Stimulated activated CD8-positive, alpha-beta memory T cell treated with anti-CD3 and anti-CD28 coated beads, Interleukin-15, amount 100 ng/mL, for 48 hours (primary cell): ENCODE measurements around the gene RNF225.
"Not testable (repeated sequence)": the region's sequence is repeated elsewhere in the genome, so short reads cannot be mapped to it uniquely, and the experiment has no call there.

ENCODE experiments used
- DNase-seq, 2 donors: peaks; one replicate each; pipeline ENCODE4 v3.0.0-alpha.2; 2020; ENCODE audit warnings: low read depth in 2 of 2

The RNF225 gene

DNA sequence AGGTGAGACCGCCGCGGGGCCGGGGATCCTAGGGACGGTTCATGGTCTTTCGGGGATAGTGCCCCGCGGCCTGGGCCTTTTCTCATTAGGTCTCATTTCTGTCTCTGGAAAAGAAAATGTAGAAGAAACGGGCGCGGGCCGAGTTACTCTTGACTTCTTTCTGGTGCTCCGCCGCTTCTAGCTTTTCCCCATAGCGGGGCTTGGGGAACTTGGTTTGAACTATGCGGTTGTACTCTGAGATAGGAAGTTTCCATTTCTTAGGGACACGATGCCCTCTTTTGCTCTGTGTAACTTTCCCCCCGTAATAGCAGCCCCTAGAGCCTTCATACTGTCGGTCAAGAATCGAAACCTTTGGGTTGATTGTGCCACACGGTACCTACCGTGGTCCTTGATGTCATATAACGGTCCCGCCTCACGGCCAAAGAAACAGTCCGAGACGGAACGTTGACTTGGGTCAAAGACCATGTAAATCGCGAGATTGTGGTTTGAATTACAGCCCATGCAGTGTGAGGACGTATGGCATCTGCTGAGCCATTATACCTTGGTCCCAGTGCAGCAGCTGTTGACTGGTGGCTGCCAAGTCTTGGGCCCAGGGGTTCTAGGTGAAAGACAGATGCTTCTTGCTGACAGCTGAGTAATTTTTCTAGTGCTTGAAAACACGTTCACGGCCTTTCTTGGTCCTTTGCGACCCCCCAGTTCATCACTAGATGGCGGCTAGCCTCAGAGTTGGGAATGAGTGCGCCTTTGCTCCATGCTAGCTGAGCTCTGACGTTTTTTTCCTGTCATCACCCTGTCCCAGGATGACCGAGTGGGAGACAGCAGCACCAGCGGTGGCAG lies 7.9 kb upstream of the RNF225 start:
- no peak for DNase-seq

DNA sequence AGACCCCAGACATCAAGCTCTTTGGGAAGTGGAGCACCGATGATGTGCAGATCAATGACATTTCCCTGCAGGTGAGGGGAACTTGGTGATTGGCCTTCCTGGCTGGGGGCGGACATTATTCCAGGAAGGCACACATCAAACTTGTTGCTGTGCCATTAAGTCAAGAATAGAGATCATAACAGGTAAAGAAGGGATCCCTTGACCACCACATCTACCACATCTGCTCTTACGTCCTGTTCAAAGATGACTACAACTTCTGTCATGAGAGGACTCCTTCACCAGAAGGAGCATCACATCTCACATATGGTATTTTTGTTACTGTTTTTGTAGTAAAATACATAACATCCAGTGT lies 7.3 kb upstream of the RNF225 start:
- DNase-seq = no peak

DNA sequence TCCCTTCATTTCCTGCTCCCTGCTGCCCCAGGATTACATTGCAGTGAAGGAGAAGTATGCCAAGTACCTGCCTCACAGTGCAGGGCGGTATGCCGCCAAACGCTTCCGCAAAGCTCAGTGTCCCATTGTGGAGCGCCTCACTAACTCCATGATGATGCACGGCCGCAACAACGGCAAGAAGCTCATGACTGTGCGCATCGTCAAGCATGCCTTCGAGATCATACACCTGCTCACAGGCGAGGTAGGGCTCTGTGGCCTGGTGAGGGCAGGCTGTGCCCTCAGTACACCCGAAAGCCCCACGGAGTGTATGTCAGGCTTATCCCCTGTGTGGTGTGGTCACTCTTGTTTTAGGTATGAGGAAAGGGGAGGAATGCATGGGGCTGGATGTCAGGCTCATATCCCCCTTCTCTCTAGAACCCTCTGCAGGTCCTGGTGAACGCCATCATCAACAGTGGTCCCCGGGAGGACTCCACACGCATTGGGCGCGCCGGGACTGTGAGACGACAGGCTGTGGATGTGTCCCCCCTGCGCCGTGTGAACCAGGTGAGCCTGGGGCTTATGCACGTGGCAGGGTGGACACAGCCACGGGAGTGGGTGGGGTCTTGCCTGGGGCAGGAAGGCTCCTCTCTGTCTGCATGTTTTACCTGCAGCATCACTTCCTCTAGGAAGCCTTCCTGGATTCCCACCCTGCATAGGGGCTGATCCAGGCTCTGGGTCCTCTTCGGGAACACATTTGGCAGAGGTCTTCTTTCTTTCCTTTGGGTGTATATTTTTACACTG lies 2.3 kb upstream of the RNF225 start:
- DNase-seq = no peak

DNA sequence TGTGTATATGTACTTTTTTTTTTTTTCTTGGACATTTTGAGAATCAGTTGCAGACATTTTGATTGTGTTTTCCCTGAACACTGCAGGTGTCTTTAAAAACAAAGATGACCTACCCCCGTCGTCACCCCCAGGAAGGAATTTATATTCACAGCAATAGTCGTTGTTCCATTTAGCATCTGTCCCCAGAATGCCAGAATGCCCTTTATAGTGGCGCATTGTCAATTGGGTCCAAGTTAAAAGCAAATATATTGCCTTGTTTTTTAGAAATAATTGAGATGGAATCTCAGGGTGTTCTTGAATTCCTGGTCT lies 1.8 kb upstream of the RNF225 start:
- DNase-seq = no peak

DNA sequence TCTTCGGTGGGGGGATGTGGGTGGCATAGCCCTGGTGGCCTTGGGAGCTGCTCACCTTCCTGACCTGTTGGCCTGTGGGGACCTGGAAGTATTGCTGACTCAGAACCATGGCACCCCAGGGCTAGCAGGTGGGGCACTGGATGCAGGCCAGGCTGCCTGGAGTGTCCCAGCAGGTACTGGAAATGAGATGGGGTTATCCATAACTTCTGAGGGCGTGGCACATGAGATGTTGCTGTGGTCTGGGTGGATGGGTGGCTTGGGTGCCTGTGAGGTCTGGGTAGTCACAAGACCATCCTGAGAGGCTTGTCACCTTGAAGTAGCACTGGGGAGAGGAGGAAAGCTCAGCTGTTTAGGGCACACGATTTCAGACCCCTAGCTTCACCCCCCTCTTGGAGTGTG lies 636 bp upstream of the RNF225 start:
- DNase-seq = no peak

DNA sequence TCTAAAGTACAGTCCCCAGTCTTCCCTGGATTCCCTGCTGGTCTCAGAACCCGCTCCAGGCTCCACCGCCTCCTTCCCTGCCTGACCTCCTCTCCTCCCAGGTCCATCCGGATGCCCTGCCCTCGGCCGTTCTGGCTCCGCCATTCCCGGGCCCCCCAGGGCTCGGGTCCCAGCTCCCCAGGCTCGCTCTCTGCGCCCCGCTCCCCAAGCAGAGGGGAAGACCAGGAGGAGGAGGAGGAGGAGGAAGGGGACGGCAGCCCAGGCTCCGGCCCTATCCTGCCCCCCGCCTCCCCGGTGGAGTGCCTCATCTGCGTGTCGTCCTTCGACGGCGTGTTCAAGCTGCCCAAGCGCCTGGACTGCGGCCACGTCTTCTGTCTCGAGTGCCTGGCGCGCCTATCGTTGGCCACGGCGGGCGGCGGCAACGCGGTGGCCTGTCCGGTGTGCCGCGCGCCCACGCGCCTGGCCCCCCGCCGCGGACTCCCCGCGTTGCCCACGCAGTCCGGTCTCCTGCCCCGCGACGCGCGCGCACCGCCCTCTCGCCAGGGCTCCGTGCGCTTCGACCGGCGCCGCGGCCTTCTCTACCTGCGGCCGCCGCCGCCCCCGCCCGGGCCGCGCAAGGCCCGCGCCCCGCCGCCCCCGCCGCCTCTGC lies 647 bp downstream of the RNF225 start:
- DNase-seq = no peak

DNA sequence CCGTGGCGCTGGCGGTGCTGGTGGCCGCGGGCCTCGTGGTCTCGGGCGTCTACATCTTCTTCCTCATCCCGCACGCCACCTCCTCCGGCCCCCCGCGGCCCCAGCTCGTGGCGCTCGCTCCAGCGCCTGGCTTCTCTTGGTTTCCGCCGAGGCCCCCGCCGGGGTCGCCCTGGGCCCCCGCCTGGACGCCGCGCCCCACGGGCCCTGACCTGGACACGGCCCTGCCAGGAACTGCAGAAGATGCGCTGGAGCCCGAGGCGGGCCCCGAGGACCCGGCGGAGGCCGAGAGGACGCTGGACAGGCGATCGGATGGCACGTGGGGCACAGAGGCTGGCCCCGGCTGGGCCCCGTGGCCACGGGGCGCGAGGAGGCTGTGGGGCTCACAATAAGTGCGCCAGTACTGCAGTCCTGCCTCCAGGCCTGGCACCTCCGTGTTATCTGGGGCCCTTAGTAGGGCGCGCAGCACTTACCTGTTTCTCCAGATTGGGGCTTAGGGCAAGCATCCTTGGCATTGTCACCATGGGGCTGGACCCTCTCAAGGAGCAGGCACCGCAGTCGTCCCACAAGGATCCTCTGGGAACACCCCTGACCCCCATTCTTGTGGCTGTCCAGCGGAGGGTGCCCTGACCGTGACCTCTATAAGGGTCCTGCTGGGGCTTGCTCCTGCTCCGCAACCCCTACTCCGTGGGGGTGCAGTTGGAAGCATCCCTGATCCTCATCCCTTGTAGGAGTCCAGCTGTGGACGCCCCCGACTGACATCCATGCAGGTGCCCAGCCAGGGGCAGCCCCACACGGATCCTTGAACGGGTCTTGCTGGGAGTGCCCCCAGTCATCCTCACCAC lies 1.5 kb downstream of the RNF225 start:
- no peak for DNase-seq

DNA sequence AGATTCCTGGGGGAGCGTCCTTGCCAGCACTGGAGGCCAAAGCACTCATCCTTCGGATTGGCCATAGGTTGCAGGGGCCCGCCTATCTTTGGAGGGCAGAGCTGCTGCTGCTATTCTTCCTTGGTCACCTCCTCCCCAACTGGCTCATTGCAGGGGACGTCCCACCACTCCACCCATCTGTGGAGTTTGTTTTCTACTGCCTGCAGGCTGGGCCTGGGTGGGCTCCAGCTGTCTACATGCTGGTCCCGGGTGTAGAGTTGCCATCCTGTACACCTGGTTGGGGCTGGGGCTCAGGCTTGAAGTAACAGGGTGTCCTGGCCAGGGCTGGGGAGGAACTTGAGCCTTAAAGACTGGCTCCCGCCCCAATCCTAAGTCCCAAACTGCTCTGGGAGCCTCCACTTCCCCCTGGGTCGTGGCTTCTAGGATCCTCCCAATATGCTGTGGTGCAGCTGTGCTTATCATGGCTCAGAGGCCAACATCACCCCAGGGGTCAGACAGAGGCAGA lies 2.1 kb downstream of the RNF225 start:
- no peak for DNase-seq

DNA sequence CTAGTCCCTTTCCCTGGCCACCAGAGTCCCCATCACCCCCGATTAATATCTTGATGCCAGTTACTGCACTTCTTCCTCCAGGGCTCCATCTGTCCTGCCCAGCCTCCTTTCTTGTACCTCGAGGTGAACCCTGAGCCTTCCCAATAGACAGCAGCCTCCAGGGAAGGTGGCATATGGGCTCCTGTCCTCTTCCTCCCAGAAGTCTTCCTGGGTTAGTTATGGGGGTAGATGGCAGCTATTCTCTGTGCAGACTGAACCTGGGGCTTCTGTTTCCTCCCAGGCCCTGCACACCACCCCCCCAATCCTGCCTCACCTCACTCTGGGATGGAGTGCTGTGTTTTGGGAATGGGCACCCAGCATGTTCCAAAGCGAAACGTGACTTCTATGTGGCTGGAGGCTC lies 2.6 kb downstream of the RNF225 start:
- DNase-seq = no peak

DNA sequence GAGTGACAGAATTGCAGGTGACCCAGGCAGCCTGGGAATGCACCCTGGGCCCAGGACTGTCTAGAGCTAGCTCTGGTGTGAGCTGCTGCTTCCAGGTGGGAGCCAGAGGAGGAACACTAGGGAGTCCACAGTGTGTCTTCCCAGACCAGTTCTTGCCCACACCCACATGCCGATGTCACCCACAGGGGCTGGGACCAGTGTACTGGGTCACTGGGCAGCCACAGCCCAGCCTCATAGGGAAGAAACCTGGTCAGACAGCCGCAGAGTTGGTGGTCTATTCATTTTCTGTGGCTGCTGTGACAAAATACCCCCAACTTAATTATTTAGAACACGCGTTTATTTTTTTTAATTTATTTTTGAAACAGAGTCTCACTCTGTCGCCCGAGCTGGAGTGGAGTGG lies 3.1 kb downstream of the RNF225 start:
- no peak for DNase-seq

DNA sequence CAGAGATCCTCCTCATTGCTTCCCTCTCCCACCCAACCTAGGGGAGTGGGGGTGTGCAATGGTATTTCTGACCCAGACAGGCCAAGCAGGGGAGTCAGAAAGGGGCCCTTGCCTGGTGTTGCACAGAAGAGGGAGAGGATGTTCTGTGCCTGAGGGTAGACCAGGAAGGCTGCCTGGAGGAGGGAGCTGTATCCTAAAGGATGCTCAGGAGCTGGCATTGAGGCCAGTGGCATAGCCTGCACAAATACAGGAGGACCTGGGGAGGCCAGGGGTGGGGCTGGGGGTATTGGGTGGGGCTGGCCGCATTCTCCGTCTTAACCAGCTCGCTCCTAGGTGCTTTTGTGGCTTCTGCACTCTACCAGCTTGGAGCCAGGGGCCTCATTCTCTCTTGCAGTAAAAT lies 4.4 kb downstream of the RNF225 start:
- no peak for DNase-seq

DNA sequence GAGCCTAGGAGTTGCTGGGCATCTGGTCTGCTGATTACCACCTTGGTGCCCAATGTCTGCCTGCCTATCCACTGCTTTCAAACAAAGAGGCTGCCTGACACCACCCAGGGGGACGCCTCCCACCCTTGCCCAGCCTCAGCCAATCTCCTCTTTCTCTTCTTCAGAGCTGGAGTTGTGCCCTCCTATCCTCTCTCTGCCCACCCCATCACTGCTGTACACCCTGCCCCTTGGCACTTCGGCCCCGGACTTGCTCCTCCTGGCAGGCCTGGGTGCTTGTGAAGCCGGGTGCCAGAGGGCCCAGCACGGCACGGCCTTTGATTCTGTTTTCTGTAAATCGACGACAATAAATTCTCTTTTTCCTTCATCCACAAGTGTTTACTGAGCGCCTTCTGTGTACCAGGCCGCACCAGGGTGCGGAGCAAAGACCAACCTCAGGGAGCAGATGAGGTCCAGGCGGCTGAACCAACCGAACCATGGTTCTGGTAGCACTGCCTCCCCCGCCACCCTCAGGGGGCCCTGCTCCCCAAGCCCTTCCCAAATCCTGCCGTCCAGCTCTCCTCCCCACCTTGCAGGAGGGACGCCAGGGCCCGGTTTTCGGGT lies 5.0 kb downstream of the RNF225 start:
- DNase-seq = no peak

DNA sequence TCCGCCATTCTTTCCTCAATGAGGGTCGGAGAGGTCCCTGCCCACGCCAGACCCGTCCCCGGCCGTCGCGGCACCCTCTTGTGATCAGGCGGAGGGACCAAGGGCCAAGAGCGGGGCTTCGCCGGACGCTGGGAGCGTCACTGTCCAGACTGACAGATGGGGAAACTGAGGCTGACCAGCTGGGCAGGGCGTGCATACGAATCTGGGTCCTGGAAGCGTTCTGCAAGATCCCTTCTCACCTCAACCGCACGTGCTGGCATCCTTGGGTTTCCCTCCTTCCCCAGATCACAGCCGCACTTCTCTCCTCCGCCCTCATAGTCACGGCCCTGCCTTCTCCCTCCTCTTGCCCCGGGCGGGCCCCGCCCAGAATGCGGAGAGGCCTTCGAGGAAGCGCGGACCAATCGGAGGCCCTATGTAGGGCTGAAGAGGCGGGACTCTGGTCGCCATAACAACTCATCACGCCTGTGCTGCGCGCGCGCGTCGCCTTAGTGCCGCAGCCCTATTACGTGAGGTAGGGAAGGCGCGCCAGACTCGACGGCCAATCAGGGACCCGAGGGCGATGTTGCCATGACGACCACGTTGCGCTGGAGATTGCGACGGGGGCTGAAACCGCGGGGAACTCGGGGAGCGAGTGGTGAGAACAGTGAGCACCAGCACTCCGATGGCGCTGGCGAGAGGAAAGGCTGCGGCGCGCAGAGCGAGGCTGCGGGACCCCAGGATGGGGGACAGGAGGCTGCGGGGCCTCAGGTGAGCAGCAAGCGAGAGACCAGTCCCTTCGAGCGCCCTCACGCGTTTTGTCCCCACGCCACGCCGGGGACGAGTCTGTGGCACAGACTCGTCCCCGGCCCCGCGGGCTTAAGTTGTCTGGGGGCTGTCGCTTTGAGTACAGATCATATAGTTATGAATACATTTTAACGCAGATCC lies 5.7 kb downstream of the RNF225 start:
- DNase-seq = peak; percentile 95 to 97

DNA sequence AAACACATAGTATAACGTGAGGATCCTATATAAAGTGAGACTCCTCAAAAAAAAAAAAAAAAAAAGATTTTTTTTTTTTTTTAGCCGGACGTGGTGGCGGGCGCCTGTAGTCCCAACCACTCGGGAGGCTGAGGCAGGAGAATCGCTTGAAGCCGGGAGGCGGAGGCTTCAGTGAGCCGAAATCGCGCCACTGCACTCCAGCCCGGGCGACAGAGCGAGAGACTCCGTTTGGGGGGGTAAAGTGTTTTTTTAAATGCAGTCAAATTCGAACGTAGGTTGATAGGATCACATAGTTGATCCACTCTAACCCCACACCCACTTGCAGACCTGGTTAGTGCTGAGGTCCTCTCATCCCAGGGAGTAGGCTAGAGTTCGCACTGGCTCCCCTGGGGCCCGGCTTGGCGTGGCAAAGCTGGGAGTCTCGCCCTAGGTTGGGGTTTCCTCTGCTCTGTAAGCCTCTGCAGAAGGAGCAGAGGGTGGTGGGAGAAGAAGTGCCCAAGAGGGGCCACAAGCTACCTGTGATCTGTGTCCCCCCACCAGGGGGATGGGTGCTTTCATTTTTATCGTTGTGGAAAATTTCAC lies 6.5 kb downstream of the RNF225 start:
- DNase-seq = no peak

DNA sequence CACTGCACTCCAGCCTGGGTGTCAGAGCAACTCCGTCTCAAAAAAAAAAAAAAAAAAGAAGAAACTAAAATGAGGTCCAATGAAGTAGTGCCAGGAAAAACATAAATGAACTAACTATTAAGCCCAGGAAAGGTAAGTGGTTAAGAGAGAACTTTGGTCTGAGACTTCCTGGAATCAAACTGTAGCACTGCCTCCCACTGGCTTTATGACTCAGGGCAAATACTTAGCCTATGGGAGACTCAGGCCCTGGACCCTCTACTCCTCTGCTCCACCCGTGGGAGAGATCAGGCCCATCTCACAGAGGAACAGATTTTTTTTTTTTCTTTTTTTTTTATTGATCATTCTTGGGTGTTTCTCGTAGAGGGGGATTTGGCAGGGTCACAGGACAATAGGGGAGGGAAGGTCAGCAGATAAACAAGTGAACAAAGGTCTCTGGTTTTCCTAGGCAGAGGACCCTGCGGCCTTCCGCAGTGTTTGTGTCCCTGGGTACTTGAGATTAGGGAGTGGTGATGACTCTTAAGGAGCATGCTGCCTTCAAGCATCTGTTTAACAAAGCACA lies 8.5 kb downstream of the RNF225 start:
- DNase-seq = not testable (repeated sequence)

DNA sequence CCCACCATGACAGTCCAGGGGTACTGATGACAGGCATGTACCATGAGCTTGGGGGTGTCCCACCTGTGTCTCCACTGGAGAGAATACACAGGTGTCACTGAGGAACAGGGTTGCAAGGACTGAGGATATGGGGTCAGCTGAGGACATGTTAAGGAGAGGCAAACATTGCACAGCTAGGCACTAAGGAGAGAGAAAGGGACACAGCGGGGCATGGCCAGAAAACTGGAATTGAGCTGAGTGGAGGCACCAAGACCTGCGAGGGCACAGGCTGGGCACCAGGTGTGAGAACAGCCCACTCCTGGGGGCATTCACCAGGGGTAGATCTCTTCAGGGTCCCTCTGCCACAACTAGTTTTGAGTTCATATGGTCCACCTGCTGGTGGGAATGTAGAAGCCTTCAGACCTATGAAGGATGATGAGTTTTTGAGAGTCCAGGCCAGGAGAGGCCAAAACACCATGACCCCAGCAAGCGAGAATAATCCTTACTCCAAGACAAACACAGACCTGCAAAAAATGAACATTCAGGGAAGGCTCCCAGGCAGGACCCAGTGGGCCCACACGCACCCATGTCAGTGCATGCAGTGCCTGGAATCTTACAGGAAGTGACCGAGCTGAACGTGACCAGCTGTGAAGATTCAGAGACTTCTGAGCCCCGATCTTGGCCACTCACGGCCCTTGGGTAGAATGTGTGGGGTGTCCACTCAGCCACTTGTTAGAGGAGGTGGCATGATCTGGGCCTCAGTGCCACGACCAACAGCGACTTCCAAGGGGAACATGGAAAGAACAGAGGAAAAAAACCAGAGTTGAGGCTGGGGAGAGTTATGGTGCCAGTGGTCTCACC lies 11.6 kb downstream of the RNF225 start:
- no peak for DNase-seq

DNA sequence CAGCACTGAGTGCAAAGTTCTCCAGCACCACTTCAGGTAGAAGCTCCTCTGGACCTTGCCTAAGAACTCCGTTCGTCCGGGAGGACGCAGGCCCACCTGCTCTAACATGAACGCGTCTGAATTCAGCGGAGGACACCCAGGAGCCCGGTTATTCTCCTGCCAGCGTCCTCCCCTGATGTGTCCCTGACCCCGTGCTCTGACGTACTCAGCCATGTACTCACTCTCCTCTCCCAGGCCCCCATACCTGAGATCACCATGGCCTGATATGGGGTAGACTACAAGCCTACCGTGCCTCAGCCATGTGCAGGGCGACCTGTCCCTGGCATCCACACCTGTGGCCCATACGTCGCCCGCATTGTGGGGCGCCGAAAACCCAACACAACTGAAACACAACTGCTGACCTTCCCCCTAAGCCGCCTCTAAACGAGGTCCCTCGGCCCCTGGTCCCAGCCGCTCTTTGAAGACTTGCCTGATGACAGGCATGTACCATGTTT lies 12.2 kb downstream of the RNF225 start:
- no peak for DNase-seq

DNA sequence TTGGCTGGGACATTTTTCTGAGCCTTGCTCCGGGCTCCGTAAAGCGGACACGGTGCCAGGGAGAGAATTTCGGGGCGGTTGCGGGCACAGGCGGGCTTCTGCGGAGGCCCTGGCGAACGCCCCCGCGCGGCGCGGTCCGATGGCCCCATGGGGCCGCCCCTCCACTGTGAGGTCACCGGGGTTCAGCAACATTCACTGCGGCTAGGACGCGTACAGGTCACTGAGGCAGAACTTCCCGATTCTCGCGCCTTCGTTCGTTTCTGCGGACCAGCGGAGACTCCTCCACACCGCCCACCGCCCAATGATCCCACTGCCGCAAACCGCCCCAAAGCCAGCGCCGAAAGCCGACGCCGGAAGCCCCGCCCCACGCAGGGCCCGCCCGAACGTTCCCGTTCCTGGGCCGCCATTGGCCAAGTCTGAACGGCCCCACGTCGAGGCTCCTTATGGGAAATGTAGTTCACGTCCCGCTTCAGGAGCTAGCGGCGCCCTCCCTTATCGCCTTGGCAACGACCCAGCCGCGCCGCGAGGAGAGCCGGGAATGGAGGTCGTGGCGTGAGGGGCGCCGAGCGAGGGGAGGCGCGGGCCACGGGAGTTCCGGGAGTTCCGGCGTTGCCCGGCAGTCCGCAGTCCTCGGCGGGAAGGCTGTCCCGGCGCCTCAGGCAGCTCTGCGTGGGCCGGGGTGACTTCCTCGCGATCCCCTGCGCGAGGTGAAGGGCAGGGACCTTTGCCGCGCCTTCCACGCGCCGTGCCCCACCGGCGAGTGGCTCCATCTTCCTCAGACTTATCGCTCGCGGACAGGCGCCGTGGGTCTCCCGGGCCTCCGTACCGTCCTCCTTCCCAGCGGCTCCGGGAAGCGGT lies 12.9 kb downstream of the RNF225 start, which contains the start of gene ZNF584:
Gene ZNF584, plus strand, starts transcription at position 498 of the 858 bp plus-strand sequence. CDS start 499 bp downstream, outside the sequence.
- DNase-seq = peak; percentile 94 to 95
